SH-SY5Y (cell line): ENCODE results near the gene BDKRB2.

Experiments
- GATA2 ChIP-seq: IDR thresholded peaks from 2 replicates; pipeline ENCODE4 v1.6.1; 2011; ENCODE audit warnings: mild to moderate bottlenecking, low read depth, low read length
- GATA3 ChIP-seq: IDR thresholded peaks from 2 replicates; pipeline ENCODE4 v1.6.1; 2011; ENCODE audit warnings: low read depth, mild to moderate bottlenecking, low read length, moderate library complexity

GRCh38 chr14:96212140-96212539 is 7.5 kb downstream of the BDKRB2 start:
- no peak for TF ChIP-seq GATA3
- no peak for TF ChIP-seq GATA2
